Stomach (tissue), 4 donors: ENCODE results near the gene MCCD1.

Experiments
- EP300 ChIP-seq: sonication (generic); formaldehyde crosslinking; IDR thresholded peaks from one replicate; pipeline ENCODE4 v1.6.1; 2017; ENCODE audit warnings: antibody characterized with exemption
- POLR2A ChIP-seq, 4 donors: fragments of 450-650 bp; IDR thresholded peaks; one replicate each; pipeline ENCODE4 v1.6.1; 2016; ENCODE audit warnings: antibody characterized with exemption in 4 of 4, control low read depth in 2 of 4, mild to moderate bottlenecking in 1 of 4, moderate library complexity in 1 of 4
- POLR2AphosphoS5 ChIP-seq, 3 donors: sonication (generic); formaldehyde crosslinking; IDR thresholded peaks; one replicate each; pipeline ENCODE4 v1.6.1; 2016; ENCODE audit warnings: antibody characterized with exemption in 3 of 3

GRCh38 chr6:31577579-31577966 lies 48.8 kb downstream of the MCCD1 start:
- no peak for TF ChIP-seq EP300
- no peak for TF ChIP-seq POLR2A (IDR thresholded peaks at IDR 0.05)
- TF ChIP-seq POLR2AphosphoS5 (IDR thresholded peaks at IDR 0.05), result no peak
